GM18951 (cell line): ENCODE measurements around the gene USH2A.

Source experiments
- POLR2A ChIP-seq: IDR thresholded peaks from 4 replicates; pipeline ENCODE4 v1.6.1; 2011; ENCODE audit warnings: mild to moderate bottlenecking; ENCODE audit not compliant: insufficient read length, insufficient read depth; ENCODE audit errors: extremely low read depth
- in situ Hi-C: fragments of 300-500 bp; cut with MboI; formaldehyde crosslinking; loops from one replicate; pipeline ENCODE4 v1.12.0; 2022; ENCODE audit warnings: low sequenced_read_pairs, mixed read lengths, inconsistent platforms; ENCODE audit not compliant: unreplicated experiment

The USH2A gene

GRCh38 chr1:216190438-216190837, 232.8 kb downstream of the USH2A start:
- in situ Hi-C loops: no loop called here

GRCh38 chr1:216186816-216187215, 236.4 kb downstream of the USH2A start:
- TF ChIP-seq POLR2A: no peak
- in situ Hi-C loops: no loop called here

More at GRCh38 chr1:216190438-216190837, 232.8 kb downstream of the USH2A start:
- no peak for TF ChIP-seq POLR2A

GRCh38 chr1:216186141-216186540, 237.1 kb downstream of the USH2A start:
- TF ChIP-seq POLR2A: no peak
- in situ Hi-C loops: no loop called here

- TF ChIP-seq POLR2A: no peak
- in situ Hi-C loops: no loop called here
These were observed 239.0 kb downstream of the USH2A start for GRCh38 chr1:216184126-216184680.

GRCh38 chr1:216183454-216183853, 239.8 kb downstream of the USH2A start:
- no peak for TF ChIP-seq POLR2A
- in situ Hi-C loops: no loop called here

GRCh38 chr1:216183007-216183406, 240.2 kb downstream of the USH2A start:
- TF ChIP-seq POLR2A: no peak
- in situ Hi-C loops: no loop called here

GRCh38 chr1:216181590-216181989, 241.7 kb downstream of the USH2A start:
- in situ Hi-C loops: no loop called here

GRCh38 chr1:216178281-216178680, 245.0 kb downstream of the USH2A start:
- TF ChIP-seq POLR2A: no peak
- in situ Hi-C loops: no loop called here

More at GRCh38 chr1:216181590-216181989, 241.7 kb downstream of the USH2A start:
- no peak for TF ChIP-seq POLR2A

- TF ChIP-seq POLR2A: no peak
- in situ Hi-C loops: no loop called here
These were observed 246.3 kb downstream of the USH2A start for GRCh38 chr1:216176970-216177369.

- TF ChIP-seq POLR2A: no peak
- in situ Hi-C loops: no loop called here
These were observed 247.5 kb downstream of the USH2A start for GRCh38 chr1:216175714-216176113.

GRCh38 chr1:216173376-216173995, 249.8 kb downstream of the USH2A start:
- in situ Hi-C loops: no loop called here
- TF ChIP-seq POLR2A: no peak

- in situ Hi-C loops: no loop called here
- no peak for TF ChIP-seq POLR2A
These were observed 253.9 kb downstream of the USH2A start for GRCh38 chr1:216169351-216169750.

- in situ Hi-C loops: no loop called here
These were observed 254.7 kb downstream of the USH2A start for GRCh38 chr1:216168546-216168945.

GRCh38 chr1:216154063-216154462, 269.2 kb downstream of the USH2A start:
- in situ Hi-C loops: no loop called here

More at GRCh38 chr1:216168546-216168945, 254.7 kb downstream of the USH2A start:
- no peak for TF ChIP-seq POLR2A

More at GRCh38 chr1:216154063-216154462, 269.2 kb downstream of the USH2A start:
- TF ChIP-seq POLR2A: no peak
